Stomach (tissue), 4 donors: Measurements from ENCODE around the gene CLEC10A.

Source experiments
- EP300 ChIP-seq: sonication (generic); formaldehyde crosslinking; IDR thresholded peaks from one replicate; pipeline ENCODE4 v1.6.1; 2017; ENCODE audit warnings: antibody characterized with exemption
- POLR2A ChIP-seq, 4 donors: fragments of 450-650 bp; IDR thresholded peaks; one replicate each; pipeline ENCODE4 v1.6.1; 2016; ENCODE audit warnings: antibody characterized with exemption in 4 of 4, control low read depth in 2 of 4, mild to moderate bottlenecking in 1 of 4, moderate library complexity in 1 of 4
- POLR2AphosphoS5 ChIP-seq, 3 donors: sonication (generic); formaldehyde crosslinking; IDR thresholded peaks; one replicate each; pipeline ENCODE4 v1.6.1; 2016; ENCODE audit warnings: antibody characterized with exemption in 3 of 3
- TF ChIP-seq, protein P1 (sequence below), 7 experiments: fragments of 450-650 bp in 4 of 7; fragments of 200-600 bp in 3 of 7; sonication (generic) in 3 of 7; IDR thresholded peaks; one replicate each; pipeline ENCODE4 v1.5.1; 2016 to 2019; ENCODE audit warnings: antibody characterized with exemption in 7 of 7, control low read depth in 2 of 7, mild to moderate bottlenecking in 1 of 7

DNA sequence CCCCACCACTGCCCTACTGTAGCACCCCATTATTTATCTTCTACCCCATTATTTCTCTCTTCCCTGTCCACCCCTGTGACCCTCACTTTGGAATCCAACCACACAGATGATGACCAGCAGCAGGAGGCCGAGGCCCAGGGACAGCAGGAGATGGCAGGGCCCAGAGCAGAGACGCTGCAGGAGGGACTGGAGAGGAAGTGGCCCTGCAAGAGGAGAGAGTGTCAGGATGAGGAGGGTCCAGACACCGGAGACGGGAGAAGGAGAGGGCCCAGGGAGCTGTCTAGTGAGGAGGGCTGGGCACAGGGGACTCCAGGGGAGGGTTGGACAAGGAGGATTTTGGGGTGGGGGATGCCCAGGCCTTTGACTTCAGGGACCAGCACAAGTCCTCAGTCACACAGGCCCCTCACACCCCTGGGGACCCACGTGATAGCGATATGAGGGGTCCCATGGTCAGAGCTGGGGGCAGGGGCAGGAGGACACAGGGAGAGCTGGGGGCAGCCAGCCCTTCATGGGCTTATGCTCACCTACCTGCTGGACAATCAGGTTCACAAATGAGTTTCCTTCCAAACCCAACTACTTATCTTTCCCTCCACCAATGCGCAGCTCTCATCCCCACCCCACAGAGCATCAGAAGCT is 2.0 kb downstream of the CLEC10A start:
- TF ChIP-seq, protein P1, sequence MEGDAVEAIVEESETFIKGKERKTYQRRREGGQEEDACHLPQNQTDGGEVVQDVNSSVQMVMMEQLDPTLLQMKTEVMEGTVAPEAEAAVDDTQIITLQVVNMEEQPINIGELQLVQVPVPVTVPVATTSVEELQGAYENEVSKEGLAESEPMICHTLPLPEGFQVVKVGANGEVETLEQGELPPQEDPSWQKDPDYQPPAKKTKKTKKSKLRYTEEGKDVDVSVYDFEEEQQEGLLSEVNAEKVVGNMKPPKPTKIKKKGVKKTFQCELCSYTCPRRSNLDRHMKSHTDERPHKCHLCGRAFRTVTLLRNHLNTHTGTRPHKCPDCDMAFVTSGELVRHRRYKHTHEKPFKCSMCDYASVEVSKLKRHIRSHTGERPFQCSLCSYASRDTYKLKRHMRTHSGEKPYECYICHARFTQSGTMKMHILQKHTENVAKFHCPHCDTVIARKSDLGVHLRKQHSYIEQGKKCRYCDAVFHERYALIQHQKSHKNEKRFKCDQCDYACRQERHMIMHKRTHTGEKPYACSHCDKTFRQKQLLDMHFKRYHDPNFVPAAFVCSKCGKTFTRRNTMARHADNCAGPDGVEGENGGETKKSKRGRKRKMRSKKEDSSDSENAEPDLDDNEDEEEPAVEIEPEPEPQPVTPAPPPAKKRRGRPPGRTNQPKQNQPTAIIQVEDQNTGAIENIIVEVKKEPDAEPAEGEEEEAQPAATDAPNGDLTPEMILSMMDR (IDR thresholded peaks at IDR 0.05), result no peak
- no peak for TF ChIP-seq EP300
- TF ChIP-seq POLR2AphosphoS5 (IDR thresholded peaks at IDR 0.05), result no peak
- no peak for TF ChIP-seq POLR2A (IDR thresholded peaks at IDR 0.05)
